ENCODE measurements around the gene ANOS1.
"Not testable (repeated sequence)": the region's sequence is repeated elsewhere in the genome, so short reads cannot be mapped to it uniquely, and the experiment has no call there.

ANOS1 gene

GRCh38 chrX:8632924-8633323, 99.0 kb downstream of the ANOS1 start:
- no peak for DNase-seq (ENCODE audit: insufficient read length, low spot score)
- FAIRE-seq, result no peak

DNA sequence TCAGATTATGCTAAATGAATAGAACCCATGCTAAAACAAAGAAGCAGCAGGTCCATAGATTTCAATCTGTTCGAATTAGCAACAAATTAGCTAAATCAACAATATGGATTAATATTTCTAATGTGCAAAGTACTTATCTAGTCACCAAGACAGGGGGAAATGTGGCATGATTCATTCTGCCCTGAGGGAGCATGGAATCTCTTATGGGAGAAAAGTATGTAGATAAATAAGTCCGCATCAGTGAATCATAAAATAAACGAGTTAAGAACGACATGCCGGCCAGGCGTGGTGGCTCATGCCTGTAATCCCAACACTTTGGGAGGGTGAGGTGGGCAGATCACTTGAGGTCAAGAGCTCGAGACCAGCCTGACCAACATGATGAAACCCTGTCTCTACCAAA, 102.1 kb downstream of the ANOS1 start:
- FAIRE-seq (no peak), DNase-seq (ENCODE audit: insufficient read length, low spot score) (peak; percentile 8)

GRCh38 chrX:8627796-8628195, 104.1 kb downstream of the ANOS1 start:
- no peak for FAIRE-seq
- no peak for DNase-seq (ENCODE audit: insufficient read length, low spot score)

DNA sequence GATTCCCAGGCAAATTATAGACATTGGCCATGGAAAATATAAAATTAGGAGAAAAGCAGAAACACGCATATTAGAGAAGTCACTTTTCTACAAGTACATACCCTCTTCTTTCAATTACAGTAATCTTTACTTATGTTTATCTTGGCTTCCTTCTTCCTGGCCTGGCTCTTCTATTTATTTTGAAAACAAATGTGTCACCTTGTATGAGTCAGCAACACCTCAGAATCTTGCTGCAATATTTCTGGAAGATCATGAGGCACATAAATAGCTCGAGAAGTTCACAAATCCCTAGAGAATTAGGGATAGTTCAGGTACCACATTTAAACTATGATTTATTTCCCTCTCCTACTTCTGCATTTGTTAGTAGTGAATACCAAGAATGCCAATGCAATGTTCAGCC, 124.6 kb downstream of the ANOS1 start:
- FAIRE-seq, result no peak
- no peak for DNase-seq (ENCODE audit: insufficient read length, low spot score)

DNA sequence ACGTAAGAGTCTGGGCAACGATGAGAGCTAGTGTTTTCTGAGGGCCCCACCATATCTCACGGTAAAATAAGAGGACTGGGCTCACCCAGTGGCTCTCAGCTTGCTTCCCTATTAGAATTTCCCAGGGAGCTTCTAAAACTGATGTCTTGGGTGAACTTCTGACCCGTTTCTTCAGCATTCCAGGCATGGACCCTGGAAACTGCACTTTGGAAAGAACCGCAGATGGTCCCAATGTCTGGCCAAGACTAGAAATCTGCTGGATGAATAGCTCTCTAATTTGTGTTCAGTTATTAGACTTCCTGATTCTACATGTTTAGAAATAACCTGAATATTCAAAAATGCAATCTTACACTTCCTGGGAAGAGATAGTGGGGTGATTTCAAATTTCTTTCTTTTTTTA, 127.8 kb downstream of the ANOS1 start:
- FAIRE-seq (no peak), DNase-seq (ENCODE audit: insufficient read length, low spot score) (no peak)

- FAIRE-seq (no peak), DNase-seq (ENCODE audit: insufficient read length, low spot score) (no peak)
These were observed 140.4 kb downstream of the ANOS1 start for GRCh38 chrX:8591501-8591900.

GRCh38 chrX:8586953-8587352, 145.0 kb downstream of the ANOS1 start:
- DNase-seq (ENCODE audit: insufficient read length, low spot score) (no peak), FAIRE-seq (no peak)

GRCh38 chrX:8579602-8580001, 152.3 kb downstream of the ANOS1 start:
- DNase-seq (ENCODE audit: insufficient read length, low spot score) (no peak), FAIRE-seq (no peak)

GRCh38 chrX:8576821-8577220, 155.1 kb downstream of the ANOS1 start:
- DNase-seq (ENCODE audit: insufficient read length, low spot score) (no peak), FAIRE-seq (no peak)

DNA sequence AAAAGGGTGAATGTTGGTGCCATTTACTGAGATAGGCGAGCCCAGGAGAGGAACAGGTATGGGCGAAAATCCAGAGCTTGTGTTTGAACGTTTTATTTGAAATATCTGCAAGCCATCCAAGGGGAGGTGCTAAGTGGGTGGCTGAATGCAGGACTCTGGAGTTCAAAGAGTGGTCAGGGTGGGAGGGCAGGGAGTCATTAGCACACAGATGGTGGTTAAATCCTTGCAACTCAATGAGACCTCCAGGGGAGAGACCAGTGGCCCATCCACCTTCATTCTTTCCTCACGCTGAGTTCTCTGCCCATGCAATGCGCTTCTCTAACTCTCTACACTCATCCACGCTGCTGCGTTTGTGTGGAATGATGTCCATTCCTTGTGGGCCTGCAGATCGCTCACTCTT, 166.2 kb downstream of the ANOS1 start:
- no peak for DNase-seq (ENCODE audit: insufficient read length, low spot score)
- no peak for FAIRE-seq

DNA sequence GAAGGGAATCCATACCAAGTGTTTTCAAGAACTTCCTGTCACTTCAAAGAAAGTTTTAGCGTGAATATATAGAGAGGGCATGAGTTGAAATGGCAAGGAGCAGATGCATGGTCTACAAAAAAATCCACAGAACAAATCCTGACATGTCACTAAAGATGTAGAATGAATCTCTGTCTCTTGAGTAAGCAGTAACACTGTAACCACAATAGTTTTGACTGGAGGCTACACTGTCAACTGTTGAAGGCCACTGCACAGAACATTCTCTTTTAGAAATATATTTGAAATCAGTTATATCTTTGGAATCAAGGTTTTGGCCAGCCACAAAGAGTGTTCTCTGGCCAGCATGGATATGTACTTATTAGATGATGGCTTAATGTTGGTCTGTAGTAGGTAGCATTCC, 183.5 kb downstream of the ANOS1 start:
- DNase-seq (ENCODE audit: insufficient read length, low spot score) (no peak), FAIRE-seq (no peak)

GRCh38 chrX:8546715-8547114, 185.2 kb downstream of the ANOS1 start:
- no peak for FAIRE-seq
- DNase-seq (ENCODE audit: insufficient read length, low spot score), result no peak

GRCh38 chrX:8520791-8521190, 211.1 kb downstream of the ANOS1 start:
- FAIRE-seq (no peak), DNase-seq (ENCODE audit: insufficient read length, low spot score) (no peak)

GRCh38 chrX:8520178-8520577, 211.8 kb downstream of the ANOS1 start:
- DNase-seq (ENCODE audit: insufficient read length, low spot score), result no peak
- no peak for FAIRE-seq

- FAIRE-seq, result no peak
- DNase-seq (ENCODE audit: insufficient read length, low spot score), result peak; percentile 13
These were observed 227.5 kb downstream of the ANOS1 start for GRCh38 chrX:8504451-8504850.

DNA sequence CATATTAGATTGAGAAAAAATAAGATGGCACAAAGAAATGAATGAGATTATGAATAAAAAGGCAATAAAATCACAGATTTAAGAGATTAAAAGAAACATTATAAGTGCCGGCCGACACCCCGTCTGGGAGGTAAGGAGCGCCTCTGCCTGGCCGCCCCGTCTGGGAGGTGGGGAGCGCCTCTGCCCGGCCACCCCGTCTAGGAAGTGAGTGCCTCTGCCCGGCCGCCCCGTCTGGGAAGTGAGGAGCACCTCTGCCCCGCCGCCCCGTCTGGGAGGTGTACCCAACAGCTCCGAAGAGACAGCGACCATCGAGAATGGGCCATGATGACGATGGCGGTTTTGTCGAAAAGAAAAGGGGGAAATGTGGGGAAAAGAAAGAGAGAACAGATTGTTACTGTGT, 229.8 kb downstream of the ANOS1 start:
- FAIRE-seq; DNase-seq (ENCODE audit: insufficient read length, low spot score): not testable (repeated sequence)

GRCh38 chrX:8500203-8500602, 231.7 kb downstream of the ANOS1 start:
- FAIRE-seq (no peak), DNase-seq (ENCODE audit: insufficient read length, low spot score) (no peak)

DNA sequence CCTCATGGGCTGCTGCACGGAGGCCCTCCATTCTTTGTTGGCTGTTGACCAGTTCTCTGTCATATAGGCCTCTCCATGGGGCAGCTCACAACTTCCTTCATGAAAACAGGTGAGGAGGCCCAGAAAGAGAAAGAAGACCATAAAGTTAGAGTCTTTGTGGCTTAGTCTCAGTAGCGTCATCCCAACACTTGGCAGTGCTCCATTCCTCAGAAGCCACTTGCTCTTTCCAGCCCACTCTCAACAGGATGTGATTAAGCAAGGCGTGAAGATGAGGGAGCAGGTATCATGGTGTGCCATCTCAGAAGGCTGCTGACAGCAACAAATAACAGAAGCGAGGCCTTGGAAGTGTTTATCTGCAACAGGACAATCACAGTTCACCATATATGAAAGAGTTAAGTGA, 236.9 kb downstream of the ANOS1 start:
- DNase-seq (ENCODE audit: insufficient read length, low spot score); FAIRE-seq: not testable (repeated sequence)

- FAIRE-seq (no peak), DNase-seq (ENCODE audit: insufficient read length, low spot score) (no peak)
These were observed 247.5 kb downstream of the ANOS1 start for GRCh38 chrX:8484360-8484949.
